ENCODE measurements around the gene SLC19A2. TPM values are rescaled to one million over a fixed set of nuclear protein-coding genes. Genes with fewer than 3 reads are reported as not detected.

The SLC19A2 gene
- total RNA-seq, 2 experiments from 2014 or later = 3.2 to 6.5 TPM

GRCh38 chr1:169515641-169516040 lies 29.9 kb upstream of the SLC19A2 start:
- Histone ChIP-seq H3K27ac (ENCODE audit: low read depth, low read length, poor library complexity, severe bottlenecking) (no peak overlapping the region), H3K9me2 (ENCODE audit: insufficient read depth, low read length) (no peaks in the 10 kb centered on the region), H3K36me3 (ENCODE audit: insufficient read depth, low read length) (no peaks in the 10 kb centered on the region), H3K4me1 (ENCODE audit: insufficient read depth, low read length, poor library complexity, severe bottlenecking) (no peaks in the 10 kb centered on the region), H3K79me2 (ENCODE audit: insufficient read depth, low read depth, low read length) (no peaks in the 10 kb centered on the region), H4K20me1 (ENCODE audit: insufficient read depth, low read length) (no peaks in the 10 kb centered on the region), H3K4me3 (ENCODE audit: low read depth, low read length, poor library complexity, severe bottlenecking) (no peak overlapping the region), H3K9me3 (ENCODE audit: low read length) (no peaks in the 10 kb centered on the region), H2AFZ (ENCODE audit: low read length) (no peak overlapping the region), H3K4me2 (ENCODE audit: low read length) (no peak overlapping the region)
- no TSS peak for BruUV-seq (replicated peaks)
- DNase-seq (ENCODE audit: low spot score) = no peak
- intact Hi-C loops (cut with micrococcal nuclease; ENCODE audit: unreplicated experiment) = no loop called here
- TF ChIP-seq, protein P1, sequence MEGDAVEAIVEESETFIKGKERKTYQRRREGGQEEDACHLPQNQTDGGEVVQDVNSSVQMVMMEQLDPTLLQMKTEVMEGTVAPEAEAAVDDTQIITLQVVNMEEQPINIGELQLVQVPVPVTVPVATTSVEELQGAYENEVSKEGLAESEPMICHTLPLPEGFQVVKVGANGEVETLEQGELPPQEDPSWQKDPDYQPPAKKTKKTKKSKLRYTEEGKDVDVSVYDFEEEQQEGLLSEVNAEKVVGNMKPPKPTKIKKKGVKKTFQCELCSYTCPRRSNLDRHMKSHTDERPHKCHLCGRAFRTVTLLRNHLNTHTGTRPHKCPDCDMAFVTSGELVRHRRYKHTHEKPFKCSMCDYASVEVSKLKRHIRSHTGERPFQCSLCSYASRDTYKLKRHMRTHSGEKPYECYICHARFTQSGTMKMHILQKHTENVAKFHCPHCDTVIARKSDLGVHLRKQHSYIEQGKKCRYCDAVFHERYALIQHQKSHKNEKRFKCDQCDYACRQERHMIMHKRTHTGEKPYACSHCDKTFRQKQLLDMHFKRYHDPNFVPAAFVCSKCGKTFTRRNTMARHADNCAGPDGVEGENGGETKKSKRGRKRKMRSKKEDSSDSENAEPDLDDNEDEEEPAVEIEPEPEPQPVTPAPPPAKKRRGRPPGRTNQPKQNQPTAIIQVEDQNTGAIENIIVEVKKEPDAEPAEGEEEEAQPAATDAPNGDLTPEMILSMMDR (conservative IDR thresholded peaks at IDR 0.05; ENCODE audit: low read length) = no peak
- no peak for TF ChIP-seq EZH2phosphoT487 (IDR thresholded peaks at IDR 0.05; ENCODE audit: borderline replicate concordance, low read depth, low read length)
- ChIA-PET POLR2A (interaction anchor here (1.2 kb wide), 1 partner anchor 33 kb away, joined by 6 read pairs; no protein-coding TSS in a partner anchor), CTCF (ENCODE audit: unreplicated experiment) (no interaction called here)

DNA sequence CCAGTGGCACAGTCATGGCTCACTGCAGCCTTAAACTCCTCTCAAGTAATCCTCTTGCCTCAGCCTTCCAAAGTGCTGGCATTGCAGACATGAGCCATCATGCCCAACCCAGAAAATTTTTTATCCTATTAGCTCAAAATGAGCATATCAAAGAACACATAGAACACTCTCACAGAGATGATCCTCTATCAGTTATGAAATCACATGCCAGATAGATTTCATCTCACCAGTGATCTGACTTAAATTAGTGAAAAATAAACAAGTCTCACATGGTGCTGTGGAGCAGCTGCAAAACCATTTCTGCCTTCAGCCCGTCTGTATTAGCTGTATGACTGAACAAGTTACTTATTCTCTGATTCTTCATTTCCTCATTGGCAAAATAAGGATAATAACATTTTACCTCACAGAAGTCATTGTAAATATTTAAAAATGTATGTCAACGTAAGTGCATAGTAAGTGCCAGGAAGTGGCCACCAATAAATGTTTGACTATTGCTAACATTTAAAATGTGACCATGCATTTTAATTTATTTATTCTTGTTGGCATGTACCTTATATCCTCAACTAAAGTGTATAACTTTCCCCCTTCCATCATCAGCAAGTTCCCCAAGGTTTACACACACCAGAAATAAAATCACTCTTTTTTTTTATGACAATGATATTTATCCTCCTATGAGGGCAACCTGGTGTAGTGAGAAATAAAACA lies 29.0 kb upstream of the SLC19A2 start:
- CTCF ChIA-PET (ENCODE audit: unreplicated experiment) = no interaction called here

GRCh38 chr1:169513208-169513607 lies 27.5 kb upstream of the SLC19A2 start:
- ChIA-PET CTCF (ENCODE audit: unreplicated experiment) (no interaction called here), POLR2A (no interaction called here)
- no peaks in the 10 kb centered on the region for H3K36me3 ChIP-seq (ENCODE audit: insufficient read depth, low read length)
- H3K4me2 ChIP-seq (ENCODE audit: low read length) = no peak overlapping the region
- no peaks in the 10 kb centered on the region for H3K9me2 ChIP-seq (ENCODE audit: insufficient read depth, low read length)
- H3K4me1 ChIP-seq (ENCODE audit: insufficient read depth, low read length, poor library complexity, severe bottlenecking) = no peaks in the 10 kb centered on the region
- no peaks in the 10 kb centered on the region for H3K79me2 ChIP-seq (ENCODE audit: insufficient read depth, low read depth, low read length)
- BruUV-seq (replicated peaks) = no TSS peak
- no peak overlapping the region for H3K27ac ChIP-seq (ENCODE audit: low read depth, low read length, poor library complexity, severe bottlenecking)
- H3K4me3 ChIP-seq (ENCODE audit: low read depth, low read length, poor library complexity, severe bottlenecking) = no peak overlapping the region
- H2AFZ ChIP-seq (ENCODE audit: low read length) = no peak overlapping the region
- intact Hi-C loops (cut with micrococcal nuclease; ENCODE audit: unreplicated experiment) = no loop called here
- H4K20me1 ChIP-seq (ENCODE audit: insufficient read depth, low read length) = no peaks in the 10 kb centered on the region
- TF ChIP-seq EZH2phosphoT487 (IDR thresholded peaks at IDR 0.05; ENCODE audit: borderline replicate concordance, low read depth, low read length) = no peak
- TF ChIP-seq, protein P1 (conservative IDR thresholded peaks at IDR 0.05; ENCODE audit: low read length) = no peak
- H3K9me3 ChIP-seq (ENCODE audit: low read length) = no peaks in the 10 kb centered on the region
- DNase-seq (ENCODE audit: low spot score) = no peak

More for the DNA sequence above, 29.0 kb upstream of the SLC19A2 start:
- Histone ChIP-seq H3K27ac (ENCODE audit: low read depth, low read length, poor library complexity, severe bottlenecking) (no peak overlapping the region), H3K4me2 (ENCODE audit: low read length) (no peak overlapping the region), H3K9me2 (ENCODE audit: insufficient read depth, low read length) (no peaks in the 10 kb centered on the region), H3K79me2 (ENCODE audit: insufficient read depth, low read depth, low read length) (no peaks in the 10 kb centered on the region), H3K4me3 (ENCODE audit: low read depth, low read length, poor library complexity, severe bottlenecking) (no peak overlapping the region), H3K9me3 (ENCODE audit: low read length) (no peaks in the 10 kb centered on the region), H3K36me3 (ENCODE audit: insufficient read depth, low read length) (no peaks in the 10 kb centered on the region), H2AFZ (ENCODE audit: low read length) (no peak overlapping the region), H3K4me1 (ENCODE audit: insufficient read depth, low read length, poor library complexity, severe bottlenecking) (no peaks in the 10 kb centered on the region), H4K20me1 (ENCODE audit: insufficient read depth, low read length) (no peaks in the 10 kb centered on the region)
- BruUV-seq (replicated peaks) = no TSS peak
- TF ChIP-seq, protein P1 (conservative IDR thresholded peaks at IDR 0.05; ENCODE audit: low read length) = no peak
- no peak for TF ChIP-seq EZH2phosphoT487 (IDR thresholded peaks at IDR 0.05; ENCODE audit: borderline replicate concordance, low read depth, low read length)
- intact Hi-C loops (cut with micrococcal nuclease; ENCODE audit: unreplicated experiment) = no loop called here
- no peak for DNase-seq (ENCODE audit: low spot score)
- POLR2A ChIA-PET = no interaction called here

Measured in OCI-LY7 (cell line).